H9 (cell line): Measurements from ENCODE around the gene THRB. TPM values are rescaled to one million over a fixed set of nuclear protein-coding genes. Genes with fewer than 3 reads are reported as not detected.

Experiments used
- DNase-seq: peaks from one replicate; pipeline ENCODE4 v3.0.0-alpha.2; 2017
- H2AFZ ChIP-seq: one replicate; pipeline ENCODE4 v1.6.1; 2013; ENCODE audit warnings: mild to moderate bottlenecking, low read length, control low read depth, moderate library complexity
- H2AK5ac ChIP-seq: 2 replicates; pipeline ENCODE4 v1.6.1; 2013; ENCODE audit warnings: low read length, control low read depth, mixed read lengths; ENCODE audit not compliant: insufficient read length
- H2BK120ac ChIP-seq: one replicate; pipeline ENCODE4 v1.6.1; 2013; ENCODE audit warnings: low read depth, mild to moderate bottlenecking, low read length, control low read depth, inconsistent platforms; ENCODE audit not compliant: poor library complexity, severe bottlenecking
- H2BK12ac ChIP-seq: 2 replicates; pipeline ENCODE4 v1.6.1; 2013; ENCODE audit warnings: low read length, control low read depth, mixed read lengths, low read depth; ENCODE audit not compliant: insufficient read length
- H2BK15ac ChIP-seq: 2 replicates; pipeline ENCODE4 v1.6.1; 2013; ENCODE audit warnings: low read depth, low read length, control low read depth
- H2BK20ac ChIP-seq: one replicate; pipeline ENCODE4 v1.6.1; 2013; ENCODE audit warnings: low read depth, mild to moderate bottlenecking, low read length, control low read depth, inconsistent platforms; ENCODE audit not compliant: poor library complexity, severe bottlenecking
- H2BK5ac ChIP-seq: 2 replicates; pipeline ENCODE4 v1.6.1; 2013; ENCODE audit warnings: low read length, control low read depth, mixed read lengths; ENCODE audit not compliant: insufficient read length
- H3K14ac ChIP-seq: 2 replicates; pipeline ENCODE4 v1.6.1; 2013; ENCODE audit warnings: low read length, control low read depth; ENCODE audit not compliant: insufficient read depth
- H3K18ac ChIP-seq: 2 replicates; pipeline ENCODE4 v1.6.1; 2013; ENCODE audit warnings: low read depth, mild to moderate bottlenecking, mixed read lengths, low read length, control low read depth; ENCODE audit not compliant: insufficient read length
- H3K23ac ChIP-seq: 2 replicates; pipeline ENCODE4 v1.6.1; 2013; ENCODE audit warnings: low read length, control low read depth, mixed read lengths, low read depth; ENCODE audit not compliant: insufficient read length
- H3K23me2 ChIP-seq: 2 replicates; pipeline ENCODE4 v1.6.1; 2013; ENCODE audit warnings: low read depth, mild to moderate bottlenecking, mixed read lengths, low read length, control low read depth; ENCODE audit not compliant: insufficient read length, poor library complexity, severe bottlenecking
- H3K27ac ChIP-seq: 2 replicates; pipeline ENCODE4 v1.5.1; 2013; ENCODE audit warnings: low read length, control low read depth, mixed read lengths, low read depth; ENCODE audit not compliant: insufficient read length
- H3K27me3 ChIP-seq: 2 replicates; pipeline ENCODE4 v1.6.1; 2013; ENCODE audit warnings: low read length, control low read depth, inconsistent platforms; ENCODE audit not compliant: insufficient read depth
- H3K4ac ChIP-seq: 2 replicates; pipeline ENCODE4 v1.6.1; 2013; ENCODE audit warnings: low read depth, mild to moderate bottlenecking, control low read depth, inconsistent platforms, low read length, moderate library complexity
- H3K4me1 ChIP-seq: 2 replicates; pipeline ENCODE4 v1.6.1; 2013; ENCODE audit warnings: low read length, control low read depth, inconsistent platforms; ENCODE audit not compliant: insufficient read depth
- H3K4me2 ChIP-seq: 2 replicates; pipeline ENCODE4 v1.6.1; 2013; ENCODE audit warnings: low read length, control low read depth, mixed read lengths; ENCODE audit not compliant: insufficient read length, insufficient read depth
- H3K56ac ChIP-seq: 2 replicates; pipeline ENCODE4 v1.6.1; 2013; ENCODE audit warnings: low read depth, mild to moderate bottlenecking, mixed read lengths, low read length, control low read depth; ENCODE audit not compliant: insufficient read length
- H3K79me1 ChIP-seq: 2 replicates; pipeline ENCODE4 v1.6.1; 2013; ENCODE audit warnings: low read depth, mild to moderate bottlenecking, moderate library complexity, low read length, control low read depth, inconsistent platforms; ENCODE audit not compliant: insufficient read depth, poor library complexity, severe bottlenecking
- H3K79me2 ChIP-seq: 2 replicates; pipeline ENCODE4 v1.6.1; 2013; ENCODE audit warnings: low read length, control low read depth, inconsistent platforms; ENCODE audit not compliant: insufficient read depth
- H3K9ac ChIP-seq: 2 replicates; pipeline ENCODE4 v1.6.1; 2013; ENCODE audit warnings: low read length, control low read depth, mixed read lengths; ENCODE audit not compliant: insufficient read length; ENCODE audit errors: extremely low read depth
- H3K9me3 ChIP-seq: one replicate; pipeline ENCODE4 v1.6.1; 2013; ENCODE audit warnings: low read depth, low read length, inconsistent platforms; ENCODE audit not compliant: control insufficient read depth
- H3T11ph ChIP-seq: one replicate; pipeline ENCODE4 v1.6.1; 2013; ENCODE audit warnings: mild to moderate bottlenecking, low read length, control low read depth, inconsistent platforms
- H4K20me1 ChIP-seq: one replicate; pipeline ENCODE4 v1.6.1; 2013; ENCODE audit not compliant: control insufficient read depth, insufficient read length, insufficient read depth
- H4K5ac ChIP-seq: 2 replicates; pipeline ENCODE4 v1.6.1; 2013; ENCODE audit warnings: low read depth, mild to moderate bottlenecking, mixed read lengths, low read length, control low read depth; ENCODE audit not compliant: insufficient read length
- H4K8ac ChIP-seq: replicated peaks from 2 replicates; pipeline ENCODE4 v1.6.1; 2013; ENCODE audit warnings: low read length, control low read depth, mixed read lengths, low read depth; ENCODE audit not compliant: insufficient read length
- H4K91ac ChIP-seq: 2 replicates; pipeline ENCODE4 v1.6.1; 2013; ENCODE audit warnings: low read depth, mild to moderate bottlenecking, moderate library complexity, mixed read lengths, low read length, control low read depth; ENCODE audit not compliant: insufficient read length
- H3K27ac Mint-ChIP-seq, 3 experiments: 2 replicates in 2 of 3; 3 replicates in 1 of 3; pipeline ENCODE4 v1.8.0; 2020 to 2021; ENCODE audit warnings: mixed read lengths in 3 of 3, mild to moderate bottlenecking in 1 of 3, moderate library complexity in 1 of 3
- H3K27me3 Mint-ChIP-seq: 2 replicates; pipeline ENCODE4 v1.8.0; 2021; ENCODE audit warnings: low read depth, mild to moderate bottlenecking, moderate library complexity, mixed read lengths
- H3K36me3 Mint-ChIP-seq, 3 experiments: 2 replicates in 2 of 3; 3 replicates in 1 of 3; pipeline ENCODE4 v1.8.0; 2020 to 2021; ENCODE audit warnings: low read depth in 3 of 3, mixed read lengths in 3 of 3; ENCODE audit not compliant: insufficient read depth in 1 of 3
- H3K4me1 Mint-ChIP-seq, 2 experiments: 2 replicates each; pipeline ENCODE4 v1.8.0; 2020; ENCODE audit warnings: mixed read lengths in 2 of 2
- H3K4me3 Mint-ChIP-seq, 2 experiments: 2 replicates in 1 of 2; 3 replicates in 1 of 2; pipeline ENCODE4 v1.8.0; 2020 to 2021; ENCODE audit warnings: mild to moderate bottlenecking in 2 of 2, mixed read lengths in 2 of 2, moderate library complexity in 1 of 2
- H3K9me3 Mint-ChIP-seq, 2 experiments: 2 replicates in 1 of 2; 3 replicates in 1 of 2; pipeline ENCODE4 v1.8.0; 2020; ENCODE audit warnings: mild to moderate bottlenecking in 2 of 2, mixed read lengths in 2 of 2, moderate library complexity in 1 of 2
- WGBS: extraction: QIAGEN DNeasy Blood & Tissue Kit; methylation state at CpG from one replicate; pipeline ENCODE4 v1.1.7; 2013; ENCODE audit warnings: missing lambda C conversion rate, low lambda C conversion rate, mixed read lengths; ENCODE audit not compliant: insufficient read length; ENCODE audit errors: extremely low coverage; 5-methylcytosine and 5-hydroxymethylcytosine counted together
- total RNA-seq: library from RNA; stranded (reverse); gene quantifications from 2 replicates; pipeline ENCODE4 v1.2.1, GENCODE V29; 2021
- TF ChIP-seq, protein P1 (sequence below): fragments of 200-600 bp; sonication (generic); conservative IDR thresholded peaks from 3 replicates; pipeline ENCODE4 v1.8.0; 2021; ENCODE audit warnings: antibody characterized with exemption, mild to moderate bottlenecking

THRB gene
- total RNA-seq, 1 experiment from 2014 or later, result 8.6 TPM

DNA sequence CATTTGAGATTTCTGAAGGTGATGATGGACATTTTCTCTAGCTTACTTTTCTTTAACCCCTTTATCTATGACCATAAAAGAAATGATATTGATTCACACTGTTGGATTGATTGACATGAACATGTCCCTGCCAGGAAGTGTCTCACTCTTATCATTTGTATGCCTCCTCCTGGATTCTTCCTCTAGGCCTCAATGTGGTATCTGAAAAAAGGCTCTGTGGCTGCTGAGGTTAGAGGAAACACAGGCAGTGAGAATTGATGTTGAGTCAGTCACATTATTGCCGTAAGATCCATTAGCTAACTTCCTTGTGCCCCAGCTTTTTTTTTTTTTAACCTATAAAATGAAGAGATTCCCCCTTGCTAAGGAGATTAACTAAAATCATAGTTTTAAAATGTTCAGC is 8.0 kb upstream of the THRB start:
- no peak overlapping the region for H3K56ac ChIP-seq
- H3K4me1 Mint-ChIP-seq, result peaks cover 26 to 27% of the 10 kb centered on the region in 2 experiments
- no peaks in the 10 kb centered on the region for H3K79me2 ChIP-seq
- no peak overlapping the region for H3K18ac ChIP-seq
- H2BK120ac ChIP-seq, result no peak overlapping the region
- H3K4me1 ChIP-seq, result peaks cover 15% of the 10 kb centered on the region; the same call in 1 of the 2 replicates
- H2AFZ ChIP-seq, result no peak overlapping the region
- H2BK20ac ChIP-seq, result no peak overlapping the region
- H3K27ac ChIP-seq, result no peak overlapping the region
- no peak for DNase-seq
- no peaks in the 10 kb centered on the region for H3K23me2 ChIP-seq
- no peak overlapping the region for H3K14ac ChIP-seq
- no peak overlapping the region for H4K8ac ChIP-seq
- no peak overlapping the region for H3K27ac Mint-ChIP-seq
- no peak overlapping the region for H3T11ph ChIP-seq
- H2AK5ac ChIP-seq, result no peak overlapping the region
- no peak overlapping the region for H2BK12ac ChIP-seq
- no peaks in the 10 kb centered on the region for H3K27me3 ChIP-seq
- H3K4ac ChIP-seq, result no peak overlapping the region
- no peaks in the 10 kb centered on the region for H3K36me3 Mint-ChIP-seq
- TF ChIP-seq, protein P1, sequence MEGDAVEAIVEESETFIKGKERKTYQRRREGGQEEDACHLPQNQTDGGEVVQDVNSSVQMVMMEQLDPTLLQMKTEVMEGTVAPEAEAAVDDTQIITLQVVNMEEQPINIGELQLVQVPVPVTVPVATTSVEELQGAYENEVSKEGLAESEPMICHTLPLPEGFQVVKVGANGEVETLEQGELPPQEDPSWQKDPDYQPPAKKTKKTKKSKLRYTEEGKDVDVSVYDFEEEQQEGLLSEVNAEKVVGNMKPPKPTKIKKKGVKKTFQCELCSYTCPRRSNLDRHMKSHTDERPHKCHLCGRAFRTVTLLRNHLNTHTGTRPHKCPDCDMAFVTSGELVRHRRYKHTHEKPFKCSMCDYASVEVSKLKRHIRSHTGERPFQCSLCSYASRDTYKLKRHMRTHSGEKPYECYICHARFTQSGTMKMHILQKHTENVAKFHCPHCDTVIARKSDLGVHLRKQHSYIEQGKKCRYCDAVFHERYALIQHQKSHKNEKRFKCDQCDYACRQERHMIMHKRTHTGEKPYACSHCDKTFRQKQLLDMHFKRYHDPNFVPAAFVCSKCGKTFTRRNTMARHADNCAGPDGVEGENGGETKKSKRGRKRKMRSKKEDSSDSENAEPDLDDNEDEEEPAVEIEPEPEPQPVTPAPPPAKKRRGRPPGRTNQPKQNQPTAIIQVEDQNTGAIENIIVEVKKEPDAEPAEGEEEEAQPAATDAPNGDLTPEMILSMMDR, result no peak
- H3K79me1 ChIP-seq, result no peaks in the 10 kb centered on the region
- H2BK5ac ChIP-seq, result no peak overlapping the region
- H3K9me3 Mint-ChIP-seq, result no peaks in the 10 kb centered on the region; a peak in 1 of 5 replicates
- no peaks in the 10 kb centered on the region for H3K9me3 ChIP-seq
- H4K5ac ChIP-seq, result no peak overlapping the region
- H4K20me1 ChIP-seq, result no peaks in the 10 kb centered on the region
- H2BK15ac ChIP-seq, result no peak overlapping the region
- H3K23ac ChIP-seq, result no peak overlapping the region
- H4K91ac ChIP-seq, result no peak overlapping the region
- H3K4me2 ChIP-seq, result no peak overlapping the region
- no CpG with 5 or more reads among the region's 1 CpG for WGBS
- no peaks in the 10 kb centered on the region; the same call in 1 of the 2 replicates for H3K27me3 Mint-ChIP-seq
- H3K4me3 Mint-ChIP-seq, result no peak overlapping the region
- no peak overlapping the region for H3K9ac ChIP-seq
